Transverse colon (tissue), 4 donors: Measurements from ENCODE around the gene XRN2. TPM values are rescaled to one million over a fixed set of nuclear protein-coding genes. Genes with fewer than 3 reads are reported as not detected.
"Not testable (repeated sequence)": the region's sequence is repeated elsewhere in the genome, so short reads cannot be mapped to it uniquely, and the experiment has no call there.

Experiments
- DNase-seq: peaks from one replicate; pipeline ENCODE4 v3.0.0-alpha.2; 2019
- H3K27ac ChIP-seq, 4 donors: fragments of 200-600 bp; sonication (generic); 2 replicates each; pipeline ENCODE4 v1.5.1; 2016 to 2018; ENCODE audit warnings: inconsistent platforms in 4 of 4
- H3K27me3 ChIP-seq: fragments of 200-600 bp; sonication (generic); 2 replicates; pipeline ENCODE4 v1.5.1; 2017; ENCODE audit warnings: inconsistent platforms
- H3K36me3 ChIP-seq, 4 donors: fragments of 200-600 bp; sonication (generic); 2 replicates each; pipeline ENCODE4 v1.5.1; 2017 to 2019; ENCODE audit warnings: inconsistent platforms in 4 of 4
- H3K4me1 ChIP-seq, 4 donors: fragments of 200-600 bp; sonication (generic); 2 replicates each; pipeline ENCODE4 v1.5.1; 2017 to 2020; ENCODE audit warnings: inconsistent platforms in 4 of 4
- H3K4me3 ChIP-seq, 4 donors: fragments of 200-600 bp; sonication (generic); 1 replicate in 1 of 4; 2 replicates in 3 of 4; pipeline versions ENCODE4 v1.5.1 to v1.6.1; 2017 to 2019; ENCODE audit warnings: inconsistent platforms in 4 of 4
- H3K9me3 ChIP-seq, 2 donors: fragments of 200-600 bp; sonication (generic); 2 replicates each; pipeline ENCODE4 v1.5.1; 2017 to 2019; ENCODE audit warnings: inconsistent platforms in 2 of 2
- CTCF ChIP-seq, 5 experiments: fragments of 200-600 bp in 3 of 5; fragments of 450-650 bp in 2 of 5; sonication (generic) in 3 of 5; IDR thresholded peaks; 1 replicate in 2 of 5; 2 replicates in 3 of 5; pipeline ENCODE4 v1.5.1; 2016 to 2017; ENCODE audit warnings: antibody characterized with exemption in 5 of 5, inconsistent platforms in 3 of 5, mild to moderate bottlenecking in 2 of 5, moderate library complexity in 1 of 5
- EP300 ChIP-seq: sonication (generic); formaldehyde crosslinking; IDR thresholded peaks from one replicate; pipeline ENCODE4 v1.6.1; 2017; ENCODE audit warnings: antibody characterized with exemption, low read depth
- POLR2A ChIP-seq: fragments of 450-650 bp; IDR thresholded peaks from one replicate; pipeline ENCODE4 v1.6.1; 2016; ENCODE audit warnings: antibody characterized with exemption, mild to moderate bottlenecking, moderate library complexity
- POLR2AphosphoS5 ChIP-seq, 3 donors: sonication (generic); formaldehyde crosslinking; IDR thresholded peaks; one replicate each; pipeline ENCODE4 v1.6.1; 2016; ENCODE audit warnings: antibody characterized with exemption in 3 of 3
- WGBS, 2 donors: methylation state at CpG; one replicate each; pipeline ENCODE4 v1.1.5; 2018; ENCODE audit warnings: low coverage in 1 of 2; 5-methylcytosine and 5-hydroxymethylcytosine counted together
- in situ Hi-C, 4 donors: fragments of 200-750 bp; cut with MboI; loops; one replicate each; pipeline versions ENCODE4 v1.15.0 to v1.15.1; 2017; ENCODE audit warnings: low sequenced_read_pairs in 3 of 4, low pct_ligation_motif_present in 1 of 4, low pct_unique_long_range_greater_than_20kb in 1 of 4
- intact Hi-C: fragments of 100-400 bp; cut with DNase I; formaldehyde crosslinking; loops from one replicate; pipeline ENCODE4 v1.15.1; 2023; ENCODE audit warnings: low total_unique reads
- total RNA-seq, 4 donors: library from RNA; depleted of rRNA; stranded (reverse); fragments of >200 nt; gene quantifications; one replicate each; pipeline ENCODE4 v1.1.0, GENCODE V29; 2016

XRN2 gene
- total RNA-seq, 4 donors from 2014 or later, result 16.1 to 46.4 (median 30.3) TPM

GRCh38 chr20:21365771-21366170, 62.6 kb downstream of the XRN2 start:
- Histone ChIP-seq H3K4me1 (peaks cover 0 to 4% (median 0%) of the 10 kb centered on the region in 4 donors), H3K27me3 (no peaks in the 10 kb centered on the region), H3K9me3 (no peaks in the 10 kb centered on the region), H3K36me3 (peaks cover 0 to 56% (median 14%) of the 10 kb centered on the region in 4 donors), H3K4me3 (no peak overlapping the region), H3K27ac (no peak overlapping the region)
- intact Hi-C loops, result no loop called here
- no peak for TF ChIP-seq POLR2AphosphoS5 (IDR thresholded peaks at IDR 0.05)
- TF ChIP-seq CTCF (IDR thresholded peaks at IDR 0.05), result no peak
- no peak for TF ChIP-seq EP300
- TF ChIP-seq POLR2A, result no peak
- DNase-seq, result no peak
- in situ Hi-C loops, result no loop called here
- 96 to 100% methylated on average over 3 of the region's 3 CpGs for WGBS, 2 donors

DNA sequence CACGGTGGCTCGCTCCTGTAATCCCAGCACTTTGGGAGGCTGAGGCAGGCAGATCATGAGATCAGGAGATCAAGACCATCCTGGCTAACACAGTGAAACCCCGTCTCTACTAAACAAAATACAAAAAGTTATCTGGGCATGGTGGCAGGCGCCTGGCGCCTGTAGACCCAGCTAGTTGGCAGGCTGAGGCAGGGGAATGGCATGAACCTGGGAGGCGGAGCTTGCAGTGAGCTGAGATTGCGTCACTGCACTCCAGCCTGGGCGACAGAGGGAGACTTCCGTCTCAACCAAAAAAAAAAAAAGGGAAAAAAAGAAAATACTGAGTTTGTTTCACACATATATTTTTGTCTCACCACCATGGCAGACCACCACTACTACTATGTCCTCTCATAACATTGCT, 63.1 kb downstream of the XRN2 start:
- intact Hi-C loops, result not testable (repeated sequence)

DNA sequence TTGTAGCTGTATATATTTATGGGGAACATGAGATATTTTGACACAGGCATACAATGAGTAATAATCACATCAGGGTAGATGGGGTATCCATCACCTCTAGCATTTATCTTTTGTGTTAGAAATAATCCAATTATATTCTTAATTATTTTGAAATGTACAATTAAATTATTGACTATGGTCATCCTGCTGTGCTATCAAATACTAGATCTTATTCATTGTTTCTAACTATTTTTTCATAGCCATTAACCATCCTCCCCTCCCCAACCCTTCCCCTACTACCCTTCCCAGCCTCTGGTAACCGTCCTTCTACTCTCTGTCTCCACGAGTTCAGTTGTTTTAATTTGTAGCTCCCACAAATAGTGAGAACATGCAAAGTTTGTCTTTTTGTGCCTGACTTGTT, 65.7 kb downstream of the XRN2 start:
- Histone ChIP-seq H3K36me3 (peaks cover 0 to 48% (median 13%) of the 10 kb centered on the region in 4 donors), H3K27ac (no peak overlapping the region), H3K9me3 (no peaks in the 10 kb centered on the region), H3K4me3 (no peak overlapping the region), H3K4me1 (peaks cover 0 to 3% (median 0%) of the 10 kb centered on the region in 4 donors), H3K27me3 (no peaks in the 10 kb centered on the region)
- TF ChIP-seq POLR2AphosphoS5 (IDR thresholded peaks at IDR 0.05) (no peak), EP300 (no peak), POLR2A (no peak), CTCF (IDR thresholded peaks at IDR 0.05) (no peak)
- no peak for DNase-seq
- in situ Hi-C loops, result no loop called here
- intact Hi-C loops, result no loop called here
- WGBS, 2 donors, result 0 to 39% methylated on average over 1 to 2 of the region's 2 CpGs

More for the DNA sequence above, 63.1 kb downstream of the XRN2 start:
- H3K27ac ChIP-seq, H3K4me1 ChIP-seq, H3K9me3 ChIP-seq, H3K4me3 ChIP-seq, DNase-seq, in situ Hi-C loops, H3K27me3 ChIP-seq: not testable (repeated sequence)
- WGBS, 2 donors, result 91 to 93% methylated on average over 8 to 9 of the region's 9 CpGs
- H3K36me3 ChIP-seq, result peaks cover 0 to 56% (median 14%) of the 10 kb centered on the region in 4 donors

DNA sequence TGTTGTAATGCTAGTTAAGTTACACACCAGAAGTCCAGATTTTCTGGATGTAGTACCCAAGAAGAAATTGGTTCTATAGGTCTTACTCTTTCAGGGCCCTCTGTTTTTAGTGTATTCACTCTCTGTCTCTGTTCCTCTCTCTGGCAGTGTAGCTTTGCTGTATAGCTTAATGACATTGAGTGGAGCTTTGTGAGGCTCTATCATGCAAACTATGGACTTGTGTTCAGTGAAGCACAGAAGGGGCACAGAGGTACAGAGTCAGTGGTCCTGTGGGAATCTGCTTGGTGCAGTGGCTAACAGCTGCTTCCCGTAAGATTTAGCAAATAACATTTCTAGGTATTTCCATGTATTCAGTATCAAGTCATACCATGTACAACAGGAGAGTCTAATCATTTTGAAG, 68.1 kb downstream of the XRN2 start:
- peaks cover 0 to 3% (median 0%) of the 10 kb centered on the region in 4 donors for H3K4me1 ChIP-seq
- H3K36me3 ChIP-seq, result peaks cover 0 to 43% (median 10%) of the 10 kb centered on the region in 4 donors
- no peaks in the 10 kb centered on the region for H3K27me3 ChIP-seq
- no peak overlapping the region for H3K4me3 ChIP-seq
- no peak overlapping the region for H3K27ac ChIP-seq
- no peaks in the 10 kb centered on the region for H3K9me3 ChIP-seq
- in situ Hi-C loops (no loop called here), intact Hi-C loops (no loop called here)
- TF ChIP-seq EP300 (no peak), CTCF (IDR thresholded peaks at IDR 0.05) (no peak), POLR2AphosphoS5 (IDR thresholded peaks at IDR 0.05) (no peak), POLR2A (no peak)
- 100% methylated on average over 1 of the region's 1 CpG; no CpG with 5 or more reads in 1 of the 2 donors for WGBS, 2 donors
- DNase-seq, result no peak

GRCh38 chr20:21372016-21372415, 68.9 kb downstream of the XRN2 start:
- 76 to 83% methylated on average over 2 of the region's 2 CpGs for WGBS, 2 donors
- Histone ChIP-seq H3K4me3 (no peak overlapping the region), H3K27me3 (no peaks in the 10 kb centered on the region), H3K36me3 (peaks cover 0 to 35% (median 6%) of the 10 kb centered on the region in 4 donors), H3K4me1 (peaks cover 0 to 3% (median 0%) of the 10 kb centered on the region in 4 donors), H3K27ac (no peak overlapping the region), H3K9me3 (no peaks in the 10 kb centered on the region)
- in situ Hi-C loops, result no loop called here
- no peak for DNase-seq
- TF ChIP-seq CTCF (IDR thresholded peaks at IDR 0.05), result no peak
- no peak for TF ChIP-seq POLR2A
- TF ChIP-seq POLR2AphosphoS5 (IDR thresholded peaks at IDR 0.05), result no peak
- no peak for TF ChIP-seq EP300
- intact Hi-C loops, result no loop called here
